Kidney (tissue), 14 donors: Measurements from ENCODE around the gene AOC2. TPM values are rescaled to one million over a fixed set of nuclear protein-coding genes. Genes with fewer than 3 reads are reported as not detected.
A peak's percentile ranks its signal among the peaks of the same experiment; 100 is the strongest.

Experiments
- DNase-seq, 5 donors: peaks; one replicate each; pipeline ENCODE4 v3.0.0-alpha.2; 2013 to 2020
- FAIRE-seq: peaks from 2 replicates; lab custom pipeline; 2012; peaks lifted over from hg19 to GRCh38; lab: Jason Lieb, UNC
- H3K27ac ChIP-seq, 2 donors: one replicate each; pipeline ENCODE4 v1.7.0; 2013; ENCODE audit warnings: low read depth in 2 of 2, low read length in 2 of 2, inconsistent platforms in 1 of 2
- H3K27me3 ChIP-seq: one replicate; pipeline ENCODE4 v1.7.1; 2013; ENCODE audit warnings: low read length, inconsistent platforms; ENCODE audit not compliant: control insufficient read depth, insufficient read depth
- H3K36me3 ChIP-seq, 3 donors: one replicate each; pipeline versions ENCODE4 v1.7.0 to v1.7.1; 2013; ENCODE audit warnings: low read length in 3 of 3, control low read depth in 1 of 3, inconsistent platforms in 1 of 3; ENCODE audit not compliant: insufficient read depth in 3 of 3, control insufficient read depth in 2 of 3
- H3K4me1 ChIP-seq, 3 donors: one replicate each; pipeline versions ENCODE4 v1.7.0 to v1.7.1; 2013; ENCODE audit warnings: low read length in 3 of 3, inconsistent platforms in 1 of 3, low read depth in 1 of 3; ENCODE audit not compliant: control insufficient read depth in 2 of 3, insufficient read depth in 2 of 3
- H3K4me3 ChIP-seq, 3 donors: one replicate each; pipeline versions ENCODE4 v1.7.0 to v1.8.1; 2013; ENCODE audit warnings: low read length in 3 of 3, control low read depth in 1 of 3, inconsistent platforms in 1 of 3
- H3K9ac ChIP-seq, 3 donors: one replicate each; pipeline versions ENCODE4 v1.7.0 to v1.7.1; 2013; ENCODE audit warnings: low read length in 3 of 3, control low read depth in 1 of 3, inconsistent platforms in 1 of 3
- H3K9me3 ChIP-seq, 3 donors: one replicate each; pipeline versions ENCODE4 v1.7.0 to v1.7.1; 2013; ENCODE audit warnings: low read length in 3 of 3, control low read depth in 1 of 3, inconsistent platforms in 1 of 3; ENCODE audit not compliant: control insufficient read depth in 2 of 3, insufficient read depth in 1 of 3
- CTCF ChIP-seq: IDR thresholded peaks from 3 replicates; pipeline ENCODE4 v1.5.1; 2012; ENCODE audit warnings: mild to moderate bottlenecking, moderate library complexity, borderline replicate concordance; ENCODE audit not compliant: insufficient read depth; ENCODE audit errors: extremely low read depth
- intact Hi-C: fragments of 100-400 bp; cut with DNase I; formaldehyde crosslinking; loops from one replicate; pipeline ENCODE4 v1.11.1; 2022
- polyA plus RNA-seq: library from polyadenylated mRNA; stranded (reverse); fragments of 350-450 nt; fragmentation: Illumina TruSeq; extraction: RNeasy Lipid Tissue Mini Kit (QIAGEN cat#74804); gene quantifications from one replicate; pipeline ENCODE4 v1.2.3, GENCODE V29; 2014; ENCODE audit warnings: low read depth, low replicate concordance; ENCODE audit not compliant: insufficient read depth
- total RNA-seq: library from RNA; stranded (reverse); fragmentation: NEBNext Ultra II Directional; extraction: Animal tissue kit (Norgen Biotek cat#: 25700); gene quantifications from one replicate; pipeline ENCODE4 v1.2.1, GENCODE V29; 2021
- donor health status: control.
- donor health status: control.
- donor health status: control.
- donor health status: control.
- donor health status: control.
- donor health status: DM: yes; HTN: yes; CAD: no.
- donor health status: Normal renal cell carcinoma (clear cell type).

The AOC2 gene
- total and polyA plus RNA-seq, 2 donors from 2014 or later = 0.58 to 1.2 TPM

- no peak for TF ChIP-seq CTCF
- H3K9me3 ChIP-seq = no peaks in the 10 kb centered on the region
- H3K27me3 ChIP-seq = no peaks in the 10 kb centered on the region
- no peaks in the 10 kb centered on the region for H3K36me3 ChIP-seq
- no peak for FAIRE-seq
- peaks cover 0 to 13% (median 9%) of the 10 kb centered on the region in 3 donors for H3K4me1 ChIP-seq
- peak overlapping the region in 2 of 3 donors; percentile 28 to 58 for H3K4me3 ChIP-seq
- peak overlapping the region; percentile 56 to 90 for H3K27ac ChIP-seq
- peak; percentile 68 to 80 (median 72) for DNase-seq
- intact Hi-C loops = no loop called here
- H3K9ac ChIP-seq = peak overlapping the region in 1 of 3 donors; percentile 51
Observed at GRCh38 chr17:42878123-42878880, 33.9 kb downstream of the AOC2 start.

GRCh38 chr17:42878924-42879595 is 34.7 kb downstream of the AOC2 start:
- Histone ChIP-seq H3K9me3 (no peaks in the 10 kb centered on the region), H3K27me3 (no peaks in the 10 kb centered on the region), H3K4me3 (no peak overlapping the region), H3K27ac (peak overlapping the region; percentile 56 to 90), H3K36me3 (no peaks in the 10 kb centered on the region), H3K9ac (peak overlapping the region in 1 of 3 donors; percentile 51), H3K4me1 (peaks cover 0 to 13% (median 9%) of the 10 kb centered on the region in 3 donors)
- TF ChIP-seq CTCF = no peak
- peak in 1 of 5 donors; percentile 49 for DNase-seq
- no peak for FAIRE-seq
- intact Hi-C loops = no loop called here

GRCh38 chr17:42879596-42879985 is 35.2 kb downstream of the AOC2 start:
- peak in 1 of 5 donors; percentile 59 for DNase-seq
- Histone ChIP-seq H3K27me3 (no peaks in the 10 kb centered on the region), H3K9me3 (no peaks in the 10 kb centered on the region), H3K9ac (no peak overlapping the region), H3K4me1 (peaks cover 0 to 16% (median 9%) of the 10 kb centered on the region in 3 donors), H3K4me3 (no peak overlapping the region), H3K36me3 (no peaks in the 10 kb centered on the region), H3K27ac (peak overlapping the region; percentile 14 to 23)
- intact Hi-C loops = no loop called here
- FAIRE-seq = no peak
- no peak for TF ChIP-seq CTCF
